Left kidney (tissue), 2 donors: ENCODE data around the gene PHKB. TPM values are rescaled to one million over a fixed set of nuclear protein-coding genes. Genes with fewer than 3 reads are reported as not detected.
"Not testable (repeated sequence)": the region's sequence is repeated elsewhere in the genome, so short reads cannot be mapped to it uniquely, and the experiment has no call there.

ENCODE experiments used
- DNase-seq: peaks from one replicate; pipeline ENCODE4 v3.0.0-alpha.2; 2013
- polyA plus RNA-seq: library from polyadenylated mRNA; unstranded; fragments of 120-200 nt; gene quantifications from one replicate; pipeline ENCODE4 v1.2.1, GENCODE V29; 2013; ENCODE audit not compliant: insufficient read length

The PHKB gene
- polyA plus RNA-seq, 1 donor: 101 TPM

- not testable (repeated sequence) for DNase-seq
These were observed 220.4 kb downstream of the PHKB start for GRCh38 chr16:47681571-47681970.

GRCh38 chr16:47687694-47688093 lies 226.6 kb downstream of the PHKB start:
- DNase-seq: no peak

GRCh38 chr16:47693226-47693625 lies 232.1 kb downstream of the PHKB start:
- DNase-seq: no peak

- DNase-seq: no peak
These were observed 233.4 kb downstream of the PHKB start for GRCh38 chr16:47694543-47694942.

GRCh38 chr16:47695756-47696155 lies 234.6 kb downstream of the PHKB start:
- DNase-seq: no peak

GRCh38 chr16:47697826-47698225 lies 236.7 kb downstream of the PHKB start:
- DNase-seq: no peak

GRCh38 chr16:47699106-47699505 lies 238.0 kb downstream of the PHKB start:
- no peak for DNase-seq

- no peak for DNase-seq
These were observed 239.9 kb downstream of the PHKB start for GRCh38 chr16:47700857-47701587.

GRCh38 chr16:47705266-47705665 lies 244.1 kb downstream of the PHKB start:
- peak; percentile 36 for DNase-seq

- no peak for DNase-seq
These were observed 250.7 kb downstream of the PHKB start for GRCh38 chr16:47711809-47712208.

- DNase-seq: no peak
These were observed 251.4 kb downstream of the PHKB start for GRCh38 chr16:47712276-47713224.

GRCh38 chr16:47713225-47713595 lies 252.1 kb downstream of the PHKB start:
- no peak for DNase-seq

GRCh38 chr16:47715442-47716083 lies 254.4 kb downstream of the PHKB start:
- no peak for DNase-seq

- no peak for DNase-seq
These were observed 255.4 kb downstream of the PHKB start for GRCh38 chr16:47716571-47716970.

GRCh38 chr16:47719713-47720112 lies 258.6 kb downstream of the PHKB start:
- DNase-seq: no peak

- no peak for DNase-seq
These were observed 260.0 kb downstream of the PHKB start for GRCh38 chr16:47721006-47721637.

- DNase-seq: no peak
These were observed 260.9 kb downstream of the PHKB start for GRCh38 chr16:47722046-47722445.

- no peak for DNase-seq
These were observed 263.1 kb downstream of the PHKB start for GRCh38 chr16:47724115-47724785.

- no peak for DNase-seq
These were observed 264.1 kb downstream of the PHKB start for GRCh38 chr16:47725188-47725695.

- no peak for DNase-seq
These were observed 265.0 kb downstream of the PHKB start for GRCh38 chr16:47726031-47726675.

GRCh38 chr16:47727131-47727530 lies 266.0 kb downstream of the PHKB start:
- no peak for DNase-seq
